ENCODE results near the gene C4orf46. TPM values are rescaled to one million over a fixed set of nuclear protein-coding genes. Genes with fewer than 3 reads are reported as not detected.

The C4orf46 gene
- total and polyA plus RNA-seq, 2 donors from 2014 or later = 1.9 to 3.9 TPM

- FAIRE-seq (no peak), DNase-seq (no peak)
- H3K4me1 ChIP-seq (ENCODE audit: control insufficient read depth in 2 of 3, insufficient read depth in 2 of 3, low read depth in 1 of 3, low read length in 3 of 3) = no peaks in the 10 kb centered on the region
- H3K9ac ChIP-seq (ENCODE audit: low read length in 3 of 3) = no peak overlapping the region
- no peaks in the 10 kb centered on the region for H3K27me3 ChIP-seq (ENCODE audit: control insufficient read depth, insufficient read depth, low read length)
- no peak for TF ChIP-seq CTCF (IDR thresholded peaks at IDR 0.05; ENCODE audit: borderline replicate concordance, extremely low read depth, insufficient read depth)
- H3K36me3 ChIP-seq (ENCODE audit: control insufficient read depth in 2 of 3, insufficient read depth in 3 of 3, low read length in 3 of 3) = no peaks in the 10 kb centered on the region
- H3K4me3 ChIP-seq (ENCODE audit: low read length in 3 of 3) = no peak overlapping the region
- no peaks in the 10 kb centered on the region for H3K9me3 ChIP-seq (ENCODE audit: control insufficient read depth in 2 of 3, insufficient read depth in 1 of 3, low read length in 3 of 3)
- intact Hi-C loops (cut with DNase I) = loop anchor here (10.0 kb wide), 1 partner anchor 367 kb away; no protein-coding TSS in a partner anchor
- H3K27ac ChIP-seq (ENCODE audit: low read depth in 2 of 2, low read length in 2 of 2) = no peak overlapping the region
These were observed 49.4 kb downstream of the C4orf46 start for GRCh38 chr4:158622251-158622650.

- Histone ChIP-seq H3K9ac (ENCODE audit: low read length in 3 of 3) (no peak overlapping the region), H3K36me3 (ENCODE audit: control insufficient read depth in 2 of 3, insufficient read depth in 3 of 3, low read length in 3 of 3) (no peaks in the 10 kb centered on the region), H3K27ac (ENCODE audit: low read depth in 2 of 2, low read length in 2 of 2) (no peak overlapping the region), H3K27me3 (ENCODE audit: control insufficient read depth, insufficient read depth, low read length) (no peaks in the 10 kb centered on the region), H3K4me1 (ENCODE audit: control insufficient read depth in 2 of 3, insufficient read depth in 2 of 3, low read depth in 1 of 3, low read length in 3 of 3) (no peaks in the 10 kb centered on the region), H3K4me3 (ENCODE audit: low read length in 3 of 3) (no peak overlapping the region), H3K9me3 (ENCODE audit: control insufficient read depth in 2 of 3, insufficient read depth in 1 of 3, low read length in 3 of 3) (no peaks in the 10 kb centered on the region)
- DNase-seq = no peak
- FAIRE-seq = no peak
- intact Hi-C loops (cut with DNase I) = loop anchor here (10.0 kb wide), 1 partner anchor 367 kb away; no protein-coding TSS in a partner anchor
- TF ChIP-seq CTCF (IDR thresholded peaks at IDR 0.05; ENCODE audit: borderline replicate concordance, extremely low read depth, insufficient read depth) = no peak
These were observed 50.0 kb downstream of the C4orf46 start for GRCh38 chr4:158621729-158622128.

GRCh38 chr4:158617956-158618355, 53.7 kb downstream of the C4orf46 start:
- no peak overlapping the region for H3K27ac ChIP-seq (ENCODE audit: low read depth in 2 of 2, low read length in 2 of 2)
- FAIRE-seq (no peak), DNase-seq (no peak)
- H3K9me3 ChIP-seq (ENCODE audit: control insufficient read depth in 2 of 3, insufficient read depth in 1 of 3, low read length in 3 of 3) = peaks cover 0 to 4% (median 0%) of the 10 kb centered on the region in 3 donors
- H3K4me3 ChIP-seq (ENCODE audit: low read length in 3 of 3) = no peak overlapping the region
- no peaks in the 10 kb centered on the region for H3K27me3 ChIP-seq (ENCODE audit: control insufficient read depth, insufficient read depth, low read length)
- no peaks in the 10 kb centered on the region for H3K36me3 ChIP-seq (ENCODE audit: control insufficient read depth in 2 of 3, insufficient read depth in 3 of 3, low read length in 3 of 3)
- H3K9ac ChIP-seq (ENCODE audit: low read length in 3 of 3) = no peak overlapping the region
- no peak for TF ChIP-seq CTCF (IDR thresholded peaks at IDR 0.05; ENCODE audit: borderline replicate concordance, extremely low read depth, insufficient read depth)
- intact Hi-C loops (cut with DNase I) = no loop called here
- H3K4me1 ChIP-seq (ENCODE audit: control insufficient read depth in 2 of 3, insufficient read depth in 2 of 3, low read depth in 1 of 3, low read length in 3 of 3) = no peaks in the 10 kb centered on the region

Other genes with a start within 250 kb of the C4orf46 start
- gene RXFP1, start 150.0 kb downstream of the C4orf46 start, total RNA-seq = 1.4 TPM
- gene RXFP1, start 150.0 kb downstream of the C4orf46 start, polyA plus RNA-seq (ENCODE audit: insufficient read depth, low read depth, low replicate concordance) = 1.7 TPM
- gene ETFDH, start 409 bp upstream of the C4orf46 start, total RNA-seq = 20.4 TPM
- gene ETFDH, start 409 bp upstream of the C4orf46 start, polyA plus RNA-seq (ENCODE audit: insufficient read depth, low read depth, low replicate concordance) = 58.3 TPM
- gene PPID, start 51.5 kb upstream of the C4orf46 start, total RNA-seq = 15.7 TPM
- 41.9 TPM for gene PPID, start 51.5 kb upstream of the C4orf46 start, polyA plus RNA-seq (ENCODE audit: insufficient read depth, low read depth, low replicate concordance)
- gene FNIP2, start 97.1 kb upstream of the C4orf46 start, total RNA-seq = 65.1 TPM
- gene FNIP2, start 97.1 kb upstream of the C4orf46 start, polyA plus RNA-seq (ENCODE audit: insufficient read depth, low read depth, low replicate concordance) = 13.2 TPM

Data from kidney (tissue), 14 donors.